Endometrium (tissue), 2 donors: ENCODE measurements around the gene KRT32.
A peak's percentile ranks its signal among the peaks of the same experiment; 100 is the strongest.
"Not testable (repeated sequence)": the region's sequence is repeated elsewhere in the genome, so short reads cannot be mapped to it uniquely, and the experiment has no call there.

ENCODE experiments used
- FAIRE-seq: peaks from 2 replicates; lab custom pipeline; 2012; peaks lifted over from hg19 to GRCh38; lab: Jason Lieb, UNC
- donor health status: control.
- donor health status: control.

KRT32 gene

GRCh38 chr17:41464173-41464572 is 3.0 kb downstream of the KRT32 start:
- FAIRE-seq: no peak

GRCh38 chr17:41463746-41464145 is 3.4 kb downstream of the KRT32 start:
- no peak for FAIRE-seq

- FAIRE-seq: no peak
Observed at GRCh38 chr17:41462705-41463104, 4.5 kb downstream of the KRT32 start.

GRCh38 chr17:41457676-41458075 is 9.5 kb downstream of the KRT32 start:
- no peak for FAIRE-seq

- no peak for FAIRE-seq
Observed at GRCh38 chr17:41456204-41456603, 11.0 kb downstream of the KRT32 start.

GRCh38 chr17:41455236-41455635 is 11.9 kb downstream of the KRT32 start:
- no peak for FAIRE-seq

GRCh38 chr17:41453066-41453465 is 14.1 kb downstream of the KRT32 start:
- FAIRE-seq: no peak

GRCh38 chr17:41452281-41452680 is 14.9 kb downstream of the KRT32 start:
- FAIRE-seq: no peak

- no peak for FAIRE-seq
Observed at GRCh38 chr17:41451154-41451728, 15.9 kb downstream of the KRT32 start.

GRCh38 chr17:41449008-41449407 is 18.2 kb downstream of the KRT32 start:
- no peak for FAIRE-seq

GRCh38 chr17:41448506-41448905 is 18.7 kb downstream of the KRT32 start:
- FAIRE-seq: no peak

- FAIRE-seq: peak; percentile 26
Observed at GRCh38 chr17:41446806-41447205, 20.4 kb downstream of the KRT32 start.

- FAIRE-seq: no peak
Observed at GRCh38 chr17:41444640-41445039, 22.5 kb downstream of the KRT32 start.

- no peak for FAIRE-seq
Observed at GRCh38 chr17:41444186-41444585, 23.0 kb downstream of the KRT32 start.

- no peak for FAIRE-seq
Observed at GRCh38 chr17:41442739-41443138, 24.4 kb downstream of the KRT32 start.

GRCh38 chr17:41440531-41441033 is 26.6 kb downstream of the KRT32 start, which contains the start of gene KRT38:
KRT38 (minus strand) TSS chr17:41440983; CDS start chr17:41440921, 62 bp downstream.
- FAIRE-seq: no peak

- FAIRE-seq: no peak
Observed at GRCh38 chr17:41439375-41439774, 27.8 kb downstream of the KRT32 start.

GRCh38 chr17:41437769-41438168 is 29.4 kb downstream of the KRT32 start:
- no peak for FAIRE-seq

- FAIRE-seq: no peak
Observed at GRCh38 chr17:41437254-41437653, 29.9 kb downstream of the KRT32 start.

GRCh38 chr17:41434415-41434814 is 32.8 kb downstream of the KRT32 start:
- FAIRE-seq: no peak

- FAIRE-seq: no peak
Observed at GRCh38 chr17:41434005-41434404, 33.2 kb downstream of the KRT32 start.

- no peak for FAIRE-seq
Observed at GRCh38 chr17:41433586-41433985, 33.6 kb downstream of the KRT32 start.

- not testable (repeated sequence) for FAIRE-seq
Observed at GRCh38 chr17:41430376-41430775, 36.8 kb downstream of the KRT32 start.

GRCh38 chr17:41429667-41430066 is 37.5 kb downstream of the KRT32 start:
- FAIRE-seq: no peak
